ENCODE data around the gene OBP2B.
"Not testable (repeated sequence)": the region's sequence is repeated elsewhere in the genome, so short reads cannot be mapped to it uniquely, and the experiment has no call there.

Gene OBP2B

DNA sequence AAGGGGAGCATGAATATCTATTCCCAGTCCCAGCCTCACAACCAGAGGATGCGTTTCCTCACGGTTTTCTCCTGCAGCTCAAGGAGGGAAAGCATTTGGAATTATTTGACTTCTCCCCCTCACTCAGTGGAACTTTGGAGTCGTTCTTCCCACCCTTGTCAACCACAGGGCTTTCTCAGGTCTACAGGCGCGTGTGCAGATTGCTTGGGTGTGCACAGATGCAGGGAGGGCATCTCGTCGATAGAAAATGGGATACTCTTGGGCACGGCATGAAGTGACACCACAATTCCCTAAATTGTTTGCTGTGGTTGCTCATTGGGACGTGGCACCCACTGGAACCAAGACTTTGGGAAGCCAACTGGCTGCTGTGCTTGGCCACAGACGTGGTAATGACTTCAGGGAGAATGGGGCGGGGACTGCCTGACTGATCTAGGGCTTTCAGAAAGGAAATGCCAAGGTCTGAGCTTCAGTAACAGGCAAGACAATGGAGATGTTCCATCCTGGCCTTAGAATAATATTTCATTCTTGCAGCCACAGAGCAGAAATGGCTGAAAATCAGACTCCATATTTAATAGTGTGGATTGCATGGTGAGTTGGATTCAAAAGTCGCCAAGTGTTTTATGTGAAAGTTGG, 12.2 kb upstream of the OBP2B start:
- no peak for DNase-seq

DNA sequence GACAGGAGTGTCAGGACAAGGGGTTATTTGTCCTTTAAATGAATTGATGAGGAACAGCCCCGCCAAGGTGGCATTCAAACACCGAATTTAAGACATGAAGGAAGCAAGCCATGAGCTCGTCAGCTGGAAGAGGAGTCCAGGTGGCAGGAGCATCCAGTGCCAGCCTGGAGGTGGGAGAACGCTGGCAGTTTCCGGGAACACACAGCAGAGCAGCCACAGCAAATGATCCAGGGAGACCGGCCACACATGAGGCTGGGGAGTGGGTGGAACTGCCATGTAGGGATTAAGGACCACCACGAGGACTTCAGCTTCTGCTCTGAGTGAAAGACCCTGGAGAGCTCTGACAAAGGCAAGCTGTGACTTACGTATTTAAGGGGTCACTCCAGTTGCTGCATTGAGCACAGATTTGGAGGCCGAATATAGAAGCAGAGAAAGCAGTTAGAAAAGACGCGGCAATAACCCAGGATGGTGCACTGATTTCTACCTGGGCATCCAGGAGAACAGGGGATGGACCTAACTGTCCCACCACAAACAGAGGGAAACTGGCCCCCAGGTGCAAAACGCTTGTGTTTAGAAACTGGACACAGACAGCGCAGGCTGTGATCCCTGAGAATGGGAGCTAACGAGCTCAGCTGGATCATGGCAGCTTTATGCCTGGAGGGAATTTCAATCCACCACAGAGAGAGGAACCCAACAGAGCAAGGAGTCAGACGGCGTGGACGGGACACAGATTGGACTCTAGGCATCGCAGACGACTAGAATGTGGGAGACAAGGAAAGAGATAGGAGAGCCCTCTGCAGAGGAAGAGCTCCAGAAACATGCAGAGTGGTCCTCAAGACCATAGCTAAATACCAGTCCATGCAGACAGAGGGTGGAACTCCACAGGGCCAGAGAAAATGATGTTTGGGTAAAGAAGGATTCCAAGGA, 9.3 kb upstream of the OBP2B start:
- not testable (repeated sequence) for DNase-seq

- DNase-seq = not testable (repeated sequence)
Measured at GRCh38 chr9:133217333-133217988, 8.4 kb upstream of the OBP2B start.

DNA sequence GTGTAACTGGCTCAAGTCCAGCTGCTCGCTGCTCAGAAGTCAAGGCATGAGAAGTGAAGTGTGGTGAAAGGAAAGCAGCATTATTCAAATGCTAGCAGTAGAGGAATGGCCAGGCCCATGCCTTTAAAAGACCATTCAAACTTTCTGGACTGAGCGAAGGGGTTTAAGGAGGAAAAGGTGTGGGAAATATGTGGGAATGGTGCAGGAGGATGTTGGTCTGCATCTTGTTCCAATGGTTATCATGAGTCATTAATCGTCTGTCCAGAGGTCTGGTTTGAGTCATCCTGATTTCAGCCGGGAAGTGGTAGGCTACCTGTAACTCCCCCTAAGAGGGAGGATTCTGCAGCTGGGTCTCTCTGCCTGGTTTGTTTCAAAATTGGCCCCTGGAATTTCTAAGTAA, 5.2 kb upstream of the OBP2B start:
- DNase-seq = not testable (repeated sequence)

DNA sequence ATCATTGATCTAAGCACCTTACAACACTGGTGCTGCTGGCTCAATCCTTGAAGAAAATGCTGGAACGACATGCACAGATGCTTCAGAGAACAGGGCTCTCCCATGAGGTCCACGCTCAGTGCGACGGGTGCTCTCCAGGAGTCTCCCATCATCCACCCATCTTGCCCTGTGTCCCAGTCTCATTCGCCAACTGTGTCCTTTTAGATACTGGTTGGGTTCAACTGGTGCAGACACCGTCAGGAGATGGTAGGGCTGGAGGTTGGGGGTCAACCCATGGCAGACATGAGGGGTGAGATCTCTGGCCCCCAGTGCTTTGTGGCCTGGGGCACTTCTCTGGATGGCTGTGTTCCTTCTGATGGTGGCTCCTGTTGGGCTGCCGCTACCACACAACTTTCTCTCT, 1.6 kb upstream of the OBP2B start:
- no peak for DNase-seq

DNA sequence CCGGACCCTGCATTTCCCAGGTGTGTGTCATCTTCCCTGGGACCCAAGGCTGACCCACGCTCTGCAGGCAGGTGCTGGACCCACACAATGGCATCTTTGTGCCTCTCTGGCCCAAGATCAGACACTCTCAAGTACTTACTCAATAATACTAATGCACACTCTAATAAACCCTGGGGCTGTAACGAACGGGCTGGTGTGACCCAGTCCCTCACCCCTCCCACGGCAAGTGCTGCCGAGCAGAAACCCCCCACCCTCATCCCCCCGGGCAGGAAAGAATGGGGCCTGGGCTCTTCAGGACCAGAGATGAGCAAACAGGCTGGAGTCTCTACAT, 1.1 kb upstream of the OBP2B start:
- DNase-seq = no peak

GRCh38 chr9:133209327-133210201, 514 bp upstream of the OBP2B start:
- DNase-seq = not testable (repeated sequence)

GRCh38 chr9:133208171-133208879, 725 bp downstream of the OBP2B start:
- not testable (repeated sequence) for DNase-seq

- DNase-seq = no peak
Measured at GRCh38 chr9:133207540-133208170, 1.4 kb downstream of the OBP2B start.

GRCh38 chr9:133207021-133207531, 2.0 kb downstream of the OBP2B start:
- DNase-seq = no peak

- no peak for DNase-seq
Measured at GRCh38 chr9:133205996-133206931, 2.8 kb downstream of the OBP2B start.

GRCh38 chr9:133205481-133205887, 3.6 kb downstream of the OBP2B start:
- DNase-seq = not testable (repeated sequence)

DNA sequence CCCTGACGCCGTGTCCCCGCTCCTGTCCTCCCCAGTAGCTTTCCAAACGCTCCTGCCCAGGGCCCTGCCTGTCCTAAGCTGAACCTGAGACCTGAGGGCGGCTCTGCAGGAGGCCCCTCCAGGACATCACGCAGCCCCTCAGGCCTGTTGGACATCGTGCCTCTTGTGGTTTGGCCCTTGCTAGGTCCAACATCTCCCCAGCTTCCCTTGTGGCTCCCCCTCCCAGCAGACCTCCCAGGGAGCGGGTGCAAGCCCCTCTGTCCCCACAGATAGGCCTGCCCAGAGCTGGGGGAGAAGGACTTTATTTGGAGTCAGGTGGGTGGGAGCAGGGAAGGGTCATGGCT, 4.1 kb downstream of the OBP2B start:
- no peak for DNase-seq

GRCh38 chr9:133204335-133204992, 4.6 kb downstream of the OBP2B start:
- no peak for DNase-seq

DNA sequence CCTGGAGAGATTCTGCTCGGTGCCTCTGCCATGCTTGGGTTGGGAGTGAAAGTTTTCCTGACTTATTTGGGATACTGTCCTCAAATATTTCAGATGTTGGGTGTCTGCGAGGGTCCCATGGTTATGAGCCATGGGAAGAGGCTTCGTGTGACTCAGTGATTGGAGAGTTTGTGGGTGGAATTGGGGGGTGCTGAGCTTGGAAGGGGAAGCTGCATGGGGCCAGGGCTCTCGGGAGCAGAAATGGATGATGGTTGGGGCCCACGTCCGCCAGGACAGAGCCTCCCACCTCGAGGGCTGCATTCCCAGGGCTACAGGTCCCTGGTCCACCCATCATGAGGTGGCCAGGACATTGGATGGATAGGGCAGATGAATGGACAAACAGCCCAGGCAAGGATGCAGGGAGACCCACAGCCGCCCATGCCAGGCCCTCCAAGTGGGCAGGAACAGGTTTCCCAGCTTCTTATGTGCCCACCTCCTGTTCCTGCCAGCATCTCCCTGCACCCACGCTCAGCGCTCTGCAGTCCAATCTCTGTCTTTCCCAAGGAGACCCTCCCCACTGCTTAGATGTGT, 5.5 kb downstream of the OBP2B start:
- no peak for DNase-seq

DNA sequence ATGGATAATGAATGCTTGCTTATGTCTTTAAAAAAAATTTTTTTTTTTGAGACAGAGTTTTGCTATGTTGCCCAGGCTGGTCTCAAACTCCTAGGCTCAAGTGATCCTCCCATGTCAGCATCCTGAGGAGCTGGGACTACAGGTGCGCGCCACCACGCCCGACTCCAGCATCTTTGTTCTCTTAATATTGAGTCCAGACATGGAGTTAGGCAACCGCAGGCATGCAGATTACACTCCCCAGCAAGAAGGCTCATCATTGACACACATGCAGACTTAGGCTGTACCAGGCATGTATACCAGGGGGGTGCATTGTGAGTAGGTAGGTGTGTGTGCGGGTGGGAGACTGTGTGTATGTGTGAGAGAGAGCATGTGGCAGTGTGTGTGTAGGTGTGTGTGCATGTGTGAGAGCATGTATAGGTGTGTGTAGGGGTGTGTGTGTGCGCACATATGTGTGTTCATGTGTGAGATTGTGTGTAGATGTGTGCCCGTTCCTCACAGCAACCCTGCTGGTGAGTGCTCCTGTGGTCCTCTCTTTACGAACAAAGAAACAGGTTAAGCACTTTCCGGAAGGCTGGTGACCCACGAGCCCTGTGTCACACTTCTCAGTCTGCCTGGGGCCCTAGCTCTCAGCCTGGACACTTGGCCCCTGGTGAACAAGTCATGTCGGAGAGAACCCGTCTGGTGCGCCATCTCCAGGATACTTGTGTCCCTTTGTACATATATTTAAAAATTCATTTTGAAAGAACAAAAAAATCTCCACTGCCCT, 6.2 kb downstream of the OBP2B start:
- DNase-seq = no peak

DNA sequence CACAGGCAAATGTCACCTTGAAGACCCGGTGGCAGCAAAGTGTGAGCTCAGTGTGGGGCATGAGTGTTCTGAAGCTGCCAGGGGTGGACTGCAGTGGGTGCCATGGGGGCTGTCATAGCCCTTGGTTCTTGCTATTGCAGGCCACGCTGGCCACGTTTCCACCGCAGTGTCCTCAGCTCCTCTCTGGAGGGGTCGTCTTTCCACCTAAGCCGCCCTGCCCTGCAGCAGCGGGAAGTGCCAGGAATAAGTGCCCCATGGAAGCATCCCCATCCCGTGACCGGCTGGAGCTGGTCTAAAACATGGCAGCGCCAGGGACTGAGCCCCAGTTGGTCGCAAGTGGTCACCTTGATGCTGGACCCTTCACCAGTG, 6.9 kb downstream of the OBP2B start:
- DNase-seq = no peak

GRCh38 chr9:133201424-133202144, 7.5 kb downstream of the OBP2B start:
- DNase-seq = no peak
